ENCODE results near the gene NYAP2. TPM values are rescaled to one million over a fixed set of nuclear protein-coding genes. Genes with fewer than 3 reads are reported as not detected.

The NYAP2 gene
- total RNA-seq, 4 donors from 2014 or later, result 0.14 TPM; not detected in 3

GRCh38 chr2:225636558-225636957 lies 237.0 kb downstream of the NYAP2 start:
- H3K27ac ChIP-seq, result no peak overlapping the region
- no peak for DNase-seq
- no peaks in the 10 kb centered on the region for H3K27me3 ChIP-seq
- intact Hi-C loops (cut with DNase I; ENCODE audit: low total_unique reads), result no loop called here
- no peak for TF ChIP-seq CTCF (IDR thresholded peaks at IDR 0.05)
- TF ChIP-seq POLR2A (IDR thresholded peaks at IDR 0.05), result no peak
- H3K36me3 ChIP-seq, result no peaks in the 10 kb centered on the region
- H3K9me3 ChIP-seq, result no peaks in the 10 kb centered on the region
- no peak overlapping the region for H3K4me3 ChIP-seq
- no peaks in the 10 kb centered on the region for H3K4me1 ChIP-seq

- TF ChIP-seq POLR2A (IDR thresholded peaks at IDR 0.05) (no peak), CTCF (IDR thresholded peaks at IDR 0.05) (no peak)
- Histone ChIP-seq H3K27ac (no peak overlapping the region), H3K4me1 (no peaks in the 10 kb centered on the region), H3K9me3 (no peaks in the 10 kb centered on the region), H3K36me3 (no peaks in the 10 kb centered on the region), H3K4me3 (no peak overlapping the region), H3K27me3 (no peaks in the 10 kb centered on the region)
- intact Hi-C loops (cut with DNase I; ENCODE audit: low total_unique reads), result no loop called here
- DNase-seq, result no peak
Measured at GRCh38 chr2:225637259-225637658, 237.7 kb downstream of the NYAP2 start.

- Histone ChIP-seq H3K27me3 (no peaks in the 10 kb centered on the region), H3K9me3 (no peaks in the 10 kb centered on the region), H3K36me3 (no peaks in the 10 kb centered on the region), H3K4me1 (no peaks in the 10 kb centered on the region), H3K27ac (no peak overlapping the region), H3K4me3 (no peak overlapping the region)
- no peak for TF ChIP-seq POLR2A (IDR thresholded peaks at IDR 0.05)
- TF ChIP-seq CTCF (IDR thresholded peaks at IDR 0.05), result no peak
- DNase-seq, result no peak
- intact Hi-C loops (cut with DNase I; ENCODE audit: low total_unique reads), result no loop called here
Measured at GRCh38 chr2:225640550-225640949, 241.0 kb downstream of the NYAP2 start.

GRCh38 chr2:225649274-225649673 lies 249.8 kb downstream of the NYAP2 start:
- H3K27me3 ChIP-seq, result no peaks in the 10 kb centered on the region
- no peak for DNase-seq
- no peak overlapping the region for H3K4me3 ChIP-seq
- no peaks in the 10 kb centered on the region for H3K36me3 ChIP-seq
- intact Hi-C loops (cut with DNase I; ENCODE audit: low total_unique reads), result no loop called here
- H3K4me1 ChIP-seq, result no peaks in the 10 kb centered on the region
- H3K9me3 ChIP-seq, result no peaks in the 10 kb centered on the region
- TF ChIP-seq CTCF (IDR thresholded peaks at IDR 0.05), result no peak
- no peak for TF ChIP-seq POLR2A (IDR thresholded peaks at IDR 0.05)
- no peak overlapping the region for H3K27ac ChIP-seq

- TF ChIP-seq POLR2A (IDR thresholded peaks at IDR 0.05), result no peak
- TF ChIP-seq CTCF (IDR thresholded peaks at IDR 0.05), result no peak
- no peaks in the 10 kb centered on the region for H3K9me3 ChIP-seq
- H3K4me3 ChIP-seq, result no peak overlapping the region
- no peaks in the 10 kb centered on the region for H3K27me3 ChIP-seq
- no peak for DNase-seq
- H3K4me1 ChIP-seq, result no peaks in the 10 kb centered on the region
- H3K27ac ChIP-seq, result no peak overlapping the region
- intact Hi-C loops (cut with DNase I; ENCODE audit: low total_unique reads), result no loop called here
- no peaks in the 10 kb centered on the region for H3K36me3 ChIP-seq
Measured at GRCh38 chr2:225650041-225650440, 250.5 kb downstream of the NYAP2 start.

All from uterus (tissue), 4 donors.